Activated T-cell treated with anti-CD3 and anti-CD28 coated beads for 4 hours (primary cell): ENCODE measurements around the gene GNPTG.

Experiments
- DNase-seq: peaks from one replicate; pipeline ENCODE4 v3.0.0-alpha.2; 2020

Gene GNPTG

DNA sequence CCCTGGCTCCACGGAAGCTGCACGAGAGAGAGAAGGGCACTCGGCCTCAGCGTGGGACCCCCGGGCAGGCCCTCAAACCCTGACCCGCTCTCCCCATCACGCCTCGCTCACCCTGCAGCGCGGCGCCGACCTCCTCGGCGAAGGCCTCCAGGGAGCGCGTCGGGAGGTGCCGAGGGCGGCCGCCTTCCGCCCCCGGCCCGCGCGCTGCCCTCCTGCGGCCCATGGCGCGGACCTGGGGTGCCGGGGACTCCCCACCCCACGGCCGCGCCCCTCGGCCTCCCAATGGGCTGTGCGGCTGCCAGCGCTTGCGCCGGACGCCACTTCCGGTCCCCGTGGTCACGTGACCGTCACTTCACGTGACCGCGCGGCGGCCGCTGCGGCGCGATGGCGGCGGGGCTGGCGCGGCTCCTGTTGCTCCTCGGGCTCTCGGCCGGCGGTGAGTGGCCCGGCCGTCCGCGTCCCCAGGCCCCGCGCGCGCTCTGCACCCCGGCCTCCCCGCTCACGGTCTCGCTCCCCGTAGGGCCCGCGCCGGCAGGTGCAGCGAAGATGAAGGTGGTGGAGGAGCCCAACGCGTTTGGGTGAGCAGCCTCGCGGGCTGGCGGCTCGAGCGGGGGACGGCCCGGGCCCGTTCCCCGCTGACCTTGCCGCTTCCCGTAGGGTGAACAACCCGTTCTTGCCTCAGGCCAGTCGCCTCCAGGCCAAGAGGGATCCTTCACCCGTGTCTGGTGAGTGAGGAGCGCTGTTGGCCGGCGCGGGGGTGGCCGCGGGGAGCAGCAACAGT, at the start of gene GNPTG, which contains the start of gene TSR3:
Gene GNPTG (plus strand): TSS at position 350 of the 781 bp plus-strand sequence. CDS start 35 bp downstream, at position 385.
Gene TSR3 (minus strand): TSS at position 297 of the 781 bp plus-strand sequence. CDS start 74 bp downstream, at position 223.
- peak; percentile 71 for DNase-seq

DNA sequence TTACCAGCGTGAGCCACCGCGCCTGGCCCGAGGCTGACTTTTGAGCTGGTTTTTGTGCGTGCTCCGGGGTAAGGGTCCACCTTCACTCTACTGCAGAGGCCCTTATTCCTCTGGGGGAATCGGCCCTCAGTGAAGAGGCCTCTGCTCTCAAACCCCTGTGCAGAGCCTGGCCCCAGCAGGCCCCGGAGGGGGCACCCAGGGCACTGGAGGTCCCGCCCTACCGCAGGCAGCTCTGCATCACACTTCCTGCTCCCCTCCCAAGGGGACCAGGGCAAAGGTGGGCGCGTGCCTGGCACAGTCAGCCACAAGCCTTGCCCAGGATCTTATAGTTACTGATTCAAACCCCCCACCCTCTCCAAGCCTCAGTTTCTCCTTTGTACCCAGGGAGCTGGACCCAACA, 45.9 kb upstream of the GNPTG start:
- DNase-seq, result no peak

DNA sequence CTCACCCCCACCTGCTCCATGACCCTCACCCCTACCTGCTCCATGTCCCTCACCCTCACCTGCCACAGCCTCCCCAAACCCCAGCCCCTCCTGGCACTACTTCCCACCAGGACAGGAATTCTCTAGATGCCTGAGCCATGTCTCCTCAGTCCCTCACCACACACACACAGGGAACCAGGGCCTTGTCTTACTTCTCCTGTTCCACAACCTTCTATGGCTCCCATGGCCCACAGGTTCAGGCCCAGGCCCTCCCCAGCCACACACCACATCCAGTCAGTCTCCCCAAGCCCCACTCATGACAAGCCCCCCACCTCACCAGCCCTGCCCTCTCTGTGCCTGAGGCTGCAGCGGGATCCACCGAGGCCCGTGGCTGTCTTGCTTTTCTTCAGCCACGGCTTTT, 45.4 kb upstream of the GNPTG start:
- no peak for DNase-seq

DNA sequence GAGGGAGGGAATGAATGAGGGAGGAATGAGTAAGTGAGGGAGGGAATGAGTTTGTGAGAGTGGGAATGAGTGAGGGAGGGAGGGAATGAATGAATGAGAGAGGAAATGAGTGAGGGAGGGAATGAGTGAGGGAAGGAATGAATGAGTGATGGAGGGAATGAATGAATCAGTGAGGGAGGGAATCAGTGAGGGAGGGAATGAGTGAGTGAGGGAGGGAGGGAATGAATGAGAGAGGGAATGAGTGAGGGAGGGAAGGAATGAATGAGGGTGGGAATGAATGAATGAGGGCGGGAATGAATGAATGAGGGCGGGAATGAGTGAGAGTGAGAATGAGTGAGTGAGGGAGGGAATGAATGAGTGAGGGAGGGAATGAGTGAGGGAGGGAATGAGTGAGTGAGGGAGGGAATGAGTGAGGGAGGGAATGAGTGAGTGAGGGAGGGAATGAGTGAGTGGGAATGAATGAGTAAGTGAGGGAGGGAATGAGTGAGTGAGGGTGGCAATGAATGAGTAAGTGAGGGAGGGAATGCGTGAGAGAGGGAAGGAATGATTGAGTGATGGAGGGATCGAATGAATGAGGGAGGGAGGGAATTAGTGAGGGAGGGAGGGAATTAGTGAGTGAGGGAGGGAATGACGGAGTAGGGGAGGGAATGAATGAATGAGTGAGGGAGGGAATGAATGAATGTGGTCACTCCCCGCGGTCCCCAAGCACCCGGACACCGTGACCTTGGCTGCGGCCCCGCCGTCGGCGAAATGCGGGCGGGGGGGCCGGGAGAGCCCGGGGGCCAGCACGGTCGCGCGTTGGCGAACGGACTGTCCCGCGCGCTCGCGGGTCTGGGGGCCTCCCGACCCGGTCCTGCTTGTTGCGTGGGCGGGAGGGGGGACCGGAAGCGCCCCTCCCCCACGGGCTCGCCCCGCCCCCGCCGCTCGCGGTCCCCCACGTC, 43.4 kb upstream of the GNPTG start:
- no peak for DNase-seq

DNA sequence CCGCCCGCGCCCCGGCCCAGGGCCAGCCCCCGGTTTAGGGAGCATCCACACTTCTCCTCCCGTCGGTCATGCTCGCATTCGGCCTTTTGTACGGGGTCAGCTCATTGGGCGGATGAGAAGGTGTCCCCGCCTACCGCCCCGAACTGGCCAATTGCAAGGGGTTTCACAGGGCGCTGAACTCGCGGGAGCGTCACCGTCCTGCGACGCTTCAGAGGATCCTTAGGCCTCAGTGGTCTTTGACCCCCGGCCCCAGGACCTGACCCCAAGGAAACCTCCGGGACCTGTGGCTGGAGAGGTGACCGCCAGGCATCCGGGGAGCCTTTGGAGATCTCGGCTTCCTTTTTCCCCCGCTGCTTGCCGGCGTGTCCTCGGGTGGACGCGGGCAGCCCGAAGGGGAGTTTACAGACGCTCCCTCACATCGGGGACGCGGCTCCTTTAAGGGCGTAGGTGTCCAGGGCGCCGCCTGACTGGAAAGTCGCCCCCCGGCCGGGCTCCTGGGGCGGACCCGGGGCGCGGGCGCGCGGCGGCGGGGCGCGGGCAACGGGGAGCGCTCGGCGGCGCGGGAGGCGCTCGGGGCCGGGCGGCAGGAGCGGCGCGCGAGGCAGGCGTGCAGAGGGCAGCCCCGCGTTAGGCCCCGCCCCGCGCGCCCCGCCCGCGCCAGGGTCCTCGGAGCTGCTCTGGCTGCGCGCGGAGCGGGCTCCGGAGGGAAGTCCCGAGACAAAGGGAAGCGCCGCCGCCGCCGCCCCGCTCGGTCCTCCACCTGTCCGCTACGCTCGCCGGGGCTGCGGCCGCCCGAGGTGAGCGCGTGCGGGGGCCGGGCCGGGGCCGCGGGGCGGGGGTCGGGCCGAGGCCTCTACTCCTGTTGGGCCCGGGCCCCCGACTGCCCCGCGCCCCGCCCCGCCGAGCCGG, 42.5 kb upstream of the GNPTG start, which contains the start of gene UBE2I:
Gene UBE2I (plus strand): TSS at position 660 of the 909 bp plus-strand sequence. CDS start 4,395 bp downstream, outside the sequence.
- peak; percentile 98 for DNase-seq

DNA sequence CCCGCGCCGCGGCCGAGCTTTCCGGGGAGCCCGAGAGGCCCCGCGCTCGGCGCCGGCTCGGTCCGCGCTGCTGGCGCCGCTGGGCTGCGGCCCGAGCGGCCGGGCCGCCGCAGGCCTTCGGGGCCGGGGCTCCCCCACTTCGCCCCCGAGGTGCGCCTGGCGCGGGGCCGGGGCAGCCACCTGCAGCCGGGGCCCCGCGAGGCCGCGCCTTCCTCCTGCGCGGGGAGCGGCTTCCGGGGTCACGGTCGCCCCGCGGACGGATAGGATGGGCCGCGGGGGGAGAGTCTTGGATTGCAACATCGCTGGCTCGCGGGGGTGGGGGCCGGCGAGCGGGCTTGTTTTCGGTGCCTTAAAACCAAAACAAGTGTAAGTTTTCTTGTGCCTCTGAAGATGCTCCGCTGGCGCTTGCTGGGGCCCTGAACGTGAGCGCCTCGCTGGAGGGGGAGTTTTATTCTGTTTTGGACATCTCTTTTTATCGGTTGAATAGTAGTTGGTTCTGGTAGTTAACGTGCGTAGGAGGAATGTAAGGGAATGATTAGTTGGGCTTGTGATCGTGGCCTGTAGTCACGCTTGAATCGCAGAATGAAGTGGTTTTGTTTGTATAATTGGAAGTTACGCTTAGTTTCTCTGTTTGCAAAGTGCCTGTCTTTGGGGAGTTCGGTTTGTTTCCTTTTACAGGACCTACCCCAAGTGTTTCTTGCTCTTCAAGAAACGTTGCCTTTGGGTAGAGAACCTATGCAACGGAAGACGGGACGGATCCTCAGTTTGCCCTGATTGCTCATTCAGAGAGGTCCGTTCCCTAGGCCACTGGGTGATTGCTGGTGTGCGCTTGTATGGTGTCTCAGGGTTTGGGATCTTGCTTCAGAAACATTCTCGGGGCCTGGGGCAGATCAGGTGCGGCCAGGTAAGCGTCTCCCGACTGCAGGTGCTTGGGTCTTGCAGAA, 41.6 kb upstream of the GNPTG start:
- DNase-seq, result peak; percentile 31

DNA sequence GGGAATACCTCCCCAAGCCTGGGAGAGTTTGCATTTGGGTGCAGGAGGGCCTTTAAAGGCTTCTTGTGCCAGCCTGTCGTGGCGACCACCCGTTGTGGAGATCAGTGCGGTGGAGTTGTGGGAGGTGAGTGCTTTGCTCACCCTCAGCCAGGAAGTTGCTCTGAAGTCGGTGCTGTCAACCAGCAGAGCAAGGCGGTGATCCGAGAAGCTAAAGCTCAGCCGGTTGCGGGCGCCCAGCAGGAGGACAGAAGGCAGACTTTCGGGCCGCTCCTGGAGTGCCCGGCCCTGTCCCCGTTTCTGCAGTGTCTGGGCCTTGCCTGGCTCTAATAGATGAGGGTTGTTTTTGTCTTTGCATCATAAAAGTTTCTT, 40.9 kb upstream of the GNPTG start:
- no peak for DNase-seq

DNA sequence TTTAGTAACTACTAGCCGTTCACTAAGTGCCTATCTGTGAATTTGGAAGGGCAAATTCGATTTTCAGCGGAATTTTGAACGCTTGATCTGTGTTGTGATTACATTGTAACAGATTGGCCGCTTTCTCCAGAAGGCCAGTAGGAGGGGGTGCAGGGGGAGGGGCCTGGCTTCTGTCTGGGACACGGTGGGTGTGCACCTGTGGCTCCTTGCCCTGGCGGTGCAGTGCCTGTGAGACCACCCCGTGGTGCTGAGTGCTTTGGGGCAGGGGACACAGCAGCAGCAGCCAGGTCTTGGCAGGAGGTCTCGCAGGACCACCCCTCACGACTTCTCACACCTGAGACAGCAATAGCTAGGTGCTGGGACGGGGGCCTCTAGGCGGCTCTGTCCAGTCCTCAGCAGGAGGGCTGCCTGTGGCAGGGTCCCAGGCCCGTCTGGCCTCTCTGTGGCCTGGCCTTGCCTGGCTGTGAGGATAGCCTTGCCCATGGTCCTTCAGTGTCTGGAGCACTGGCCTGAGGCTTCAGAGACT, 40.5 kb upstream of the GNPTG start:
- DNase-seq, result no peak

DNA sequence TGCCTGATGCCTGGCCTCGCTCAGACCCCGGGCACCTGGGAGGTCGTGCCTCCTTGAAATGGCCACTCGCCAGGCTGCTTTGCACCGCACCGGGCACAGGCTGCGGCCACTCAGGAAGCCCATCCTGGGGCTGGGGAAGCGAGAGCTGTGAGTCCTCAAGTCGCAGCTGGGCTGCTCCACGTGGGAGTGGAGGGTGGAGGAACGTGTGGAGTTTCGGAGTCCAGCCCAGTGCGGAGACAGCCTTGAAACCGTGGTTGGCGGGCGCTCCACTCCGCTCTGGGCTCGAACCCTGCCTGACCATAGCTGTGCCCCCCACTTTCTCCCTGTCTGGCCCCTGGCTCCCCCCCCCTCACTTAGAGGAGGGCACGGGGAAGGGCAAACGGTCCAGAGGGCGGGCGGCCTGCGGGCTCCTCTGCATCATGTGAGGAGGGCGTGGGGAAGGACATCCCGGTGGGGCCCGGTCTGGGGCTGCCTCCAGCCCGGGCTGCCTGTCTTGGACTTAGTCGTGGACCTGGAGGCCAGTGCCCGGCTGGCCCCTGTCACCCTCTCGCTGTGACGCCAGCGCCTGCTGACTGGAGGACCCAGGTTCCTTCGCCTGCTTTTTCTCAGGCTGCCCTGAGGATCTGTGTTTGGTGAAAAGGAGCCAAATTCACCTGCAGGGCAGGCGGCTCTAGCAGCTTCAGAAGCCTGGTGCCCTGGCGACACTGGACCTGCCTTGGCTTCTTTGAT, 39.8 kb upstream of the GNPTG start:
- no peak for DNase-seq

DNA sequence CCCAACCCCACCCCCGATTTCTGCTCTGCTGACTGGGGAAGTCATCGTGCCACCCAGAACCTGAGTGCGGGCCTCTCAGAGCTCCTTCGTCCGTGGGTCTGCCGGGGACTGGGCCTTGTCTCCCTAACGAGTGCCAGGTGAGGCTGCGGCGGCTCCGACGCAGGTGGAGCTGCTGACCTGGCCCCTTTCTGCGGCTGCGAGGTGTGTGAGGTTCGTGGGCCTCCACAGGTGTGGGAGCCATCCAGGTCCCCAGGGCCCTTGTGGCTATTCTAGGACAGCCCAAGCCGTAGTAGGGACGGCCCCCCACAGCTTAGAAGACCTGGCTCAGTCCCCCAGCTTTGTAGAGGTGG, 39.3 kb upstream of the GNPTG start:
- no peak for DNase-seq

DNA sequence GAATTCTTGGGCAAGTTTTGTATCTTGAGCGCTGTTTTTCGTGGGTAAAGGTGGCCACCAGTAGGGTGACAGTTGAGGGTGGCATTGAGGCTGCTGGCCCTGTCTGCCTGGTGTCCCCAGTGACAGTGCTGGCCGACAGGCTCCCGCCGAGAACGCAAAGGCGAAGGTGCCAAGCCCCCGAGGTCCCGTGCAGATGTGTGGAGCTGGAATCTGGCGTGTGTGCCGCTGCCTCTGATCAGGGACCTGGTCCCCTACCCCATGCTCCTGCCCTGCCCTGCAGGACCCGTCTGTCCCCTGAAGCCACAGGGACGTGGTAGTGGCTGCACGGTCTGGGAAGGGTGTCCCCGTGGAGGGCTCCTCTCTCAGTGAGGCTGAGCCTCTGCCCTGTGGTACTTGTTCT, 38.8 kb upstream of the GNPTG start:
- no peak for DNase-seq

DNA sequence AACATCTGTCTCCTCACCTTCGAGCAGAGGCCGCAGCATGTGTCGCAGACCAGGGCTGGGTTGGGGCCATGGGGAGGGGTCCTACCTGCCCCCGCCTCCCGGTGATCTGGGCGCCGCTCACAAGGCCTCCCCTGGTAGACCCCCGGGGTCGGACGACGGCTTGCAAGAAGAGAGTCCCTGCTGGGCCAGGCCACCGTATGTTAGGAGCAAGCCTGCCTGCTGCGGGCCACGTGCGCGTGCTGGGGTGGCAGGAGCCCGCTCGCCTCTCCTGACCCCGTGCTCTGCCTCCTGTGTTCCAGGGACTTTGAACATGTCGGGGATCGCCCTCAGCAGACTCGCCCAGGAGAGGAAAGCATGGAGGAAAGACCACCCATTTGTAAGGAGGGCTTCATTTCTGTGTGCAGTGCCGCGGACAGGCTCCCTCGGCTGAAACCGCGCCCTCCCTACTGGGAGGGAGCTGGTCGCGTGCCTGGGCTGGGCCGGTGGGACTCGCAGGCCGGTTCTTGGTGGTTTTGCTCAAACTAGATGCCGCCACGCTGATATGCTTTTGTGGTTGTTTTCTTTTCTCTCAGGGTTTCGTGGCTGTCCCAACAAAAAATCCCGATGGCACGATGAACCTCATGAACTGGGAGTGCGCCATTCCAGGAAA, 37.9 kb upstream of the GNPTG start:
- no peak for DNase-seq

DNA sequence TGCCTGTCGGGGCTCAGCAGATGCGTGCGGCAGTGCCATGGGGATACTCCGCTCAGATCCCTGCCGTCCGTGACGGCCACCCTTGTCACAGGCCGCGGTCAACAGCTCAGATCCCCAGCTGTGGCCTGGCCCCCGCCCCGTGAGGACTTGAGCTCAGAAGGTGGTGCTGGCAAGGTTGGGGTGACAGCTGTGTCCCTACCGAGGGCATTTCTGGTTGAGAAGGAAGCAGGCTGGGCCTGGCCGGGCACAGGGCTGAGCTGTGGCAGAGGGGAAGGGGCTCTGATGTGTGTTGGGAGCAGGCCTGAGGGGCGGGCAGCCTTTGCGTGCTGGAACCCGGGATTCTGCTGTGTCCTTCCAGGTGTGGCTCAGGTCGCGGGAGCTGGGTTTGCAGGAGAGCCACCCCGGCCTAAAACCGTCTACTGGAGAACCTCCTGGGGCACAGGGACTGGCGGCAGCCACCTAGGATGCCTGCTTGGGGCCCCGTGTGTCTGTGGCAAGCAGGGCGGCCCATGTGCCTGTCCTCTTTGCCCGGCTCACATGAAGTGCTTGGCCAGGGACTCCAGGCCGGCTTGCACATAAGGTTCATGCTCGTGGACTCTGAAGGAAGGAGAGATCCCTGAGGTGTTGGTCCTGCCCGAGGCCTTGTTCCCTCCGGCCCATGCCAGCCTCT, 37.2 kb upstream of the GNPTG start:
- DNase-seq, result no peak

DNA sequence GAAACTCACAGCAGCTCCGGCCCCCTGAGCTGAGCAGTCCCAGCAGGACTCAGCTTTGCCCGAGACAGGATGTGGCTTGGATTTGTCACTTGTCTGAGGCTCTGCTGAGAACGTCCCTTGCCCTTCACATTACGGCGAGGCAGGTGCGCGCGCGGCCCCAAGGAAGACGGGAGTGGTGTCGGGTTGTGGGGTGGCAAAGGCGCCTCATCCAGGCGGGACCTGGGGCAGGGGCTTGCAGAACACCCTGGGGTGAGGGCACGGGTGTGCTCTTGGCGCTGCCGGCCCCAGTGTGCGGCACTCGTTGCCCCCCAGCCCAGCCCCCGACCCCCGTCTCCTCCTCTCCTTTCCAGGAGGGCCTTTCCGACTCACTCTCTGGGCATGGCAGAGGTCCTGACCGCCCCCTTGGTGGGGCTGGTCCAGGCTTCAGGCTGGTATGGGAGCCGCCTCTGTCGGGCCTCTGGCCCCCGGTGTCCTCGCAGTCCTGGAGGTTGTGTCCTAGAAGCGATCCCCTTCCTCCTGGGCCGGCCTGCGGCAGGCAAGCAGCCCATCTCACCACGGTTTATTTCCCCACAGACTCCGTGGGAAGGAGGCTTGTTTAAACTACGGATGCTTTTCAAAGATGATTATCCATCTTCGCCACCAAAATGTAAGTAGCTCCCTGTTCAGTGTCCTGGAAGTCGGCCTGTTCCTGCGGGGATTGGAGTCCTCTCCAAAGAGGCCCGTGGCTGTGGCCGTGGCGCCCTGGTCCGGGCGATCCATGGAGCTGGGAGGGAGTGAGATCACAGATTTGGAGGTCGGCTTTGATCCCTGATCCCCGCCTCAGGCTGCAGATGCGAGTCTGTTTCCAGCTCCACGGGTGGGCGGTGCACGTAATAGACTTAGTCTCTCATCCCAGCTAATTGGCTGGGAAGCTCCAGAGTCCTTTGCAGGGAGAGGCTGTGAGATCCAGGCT, 36.4 kb upstream of the GNPTG start:
- no peak for DNase-seq

DNA sequence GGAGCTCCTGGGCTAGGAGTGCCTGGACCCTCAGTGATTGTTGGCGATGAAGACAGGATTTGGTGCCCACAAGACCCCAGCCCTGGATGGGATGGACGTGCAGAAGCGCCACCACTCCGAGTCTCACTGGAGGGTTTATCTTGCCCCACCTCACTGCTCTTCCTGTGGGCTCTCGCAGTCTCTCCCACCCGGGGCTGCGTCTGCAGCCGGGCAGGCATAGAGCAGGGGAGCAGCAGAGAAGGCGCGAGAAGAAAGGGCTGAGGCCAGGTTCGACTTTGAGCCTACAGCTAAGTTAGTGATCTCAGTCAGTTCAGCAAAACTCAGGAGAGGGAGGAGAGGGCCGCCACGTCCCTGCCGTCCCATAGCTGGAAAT, 35.7 kb upstream of the GNPTG start:
- DNase-seq, result no peak

DNA sequence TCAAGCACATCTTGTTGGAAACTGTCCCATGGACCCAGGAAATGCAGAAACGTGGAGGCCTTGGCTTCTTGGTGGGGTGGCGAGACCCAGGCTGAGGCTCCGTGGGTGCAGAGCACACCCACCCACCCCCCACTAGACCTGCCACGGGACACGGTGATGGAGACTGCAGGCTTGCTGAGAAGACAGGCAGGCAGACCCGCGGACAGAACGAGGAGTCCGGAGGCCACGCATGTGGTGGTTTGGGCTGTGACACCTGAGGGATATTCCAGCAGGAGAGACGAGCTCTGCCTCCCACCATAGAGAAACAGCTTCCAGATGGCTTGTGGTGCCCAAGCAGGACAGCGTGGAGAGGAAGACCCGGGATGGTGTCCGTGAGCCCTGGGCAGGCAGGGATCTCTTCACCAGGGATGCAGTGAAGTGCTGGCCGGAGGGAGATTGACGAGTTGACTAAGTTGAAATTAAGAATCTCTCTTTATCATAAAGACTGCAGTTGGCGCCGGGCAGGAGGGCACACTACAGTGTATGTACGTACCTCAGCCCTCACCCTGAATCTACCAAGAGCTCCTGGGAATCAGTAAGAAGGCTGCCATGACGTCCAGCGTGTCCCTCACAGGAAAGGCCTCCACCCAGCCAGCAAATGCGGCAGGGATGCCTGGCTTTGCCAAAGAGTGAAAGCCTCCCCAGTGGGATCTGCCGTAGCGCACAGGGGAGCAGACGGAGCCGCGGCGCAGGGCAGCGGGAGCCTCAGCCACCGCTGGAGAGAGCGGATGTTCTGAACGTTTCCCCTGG, 34.1 kb upstream of the GNPTG start:
- DNase-seq, result no peak

DNA sequence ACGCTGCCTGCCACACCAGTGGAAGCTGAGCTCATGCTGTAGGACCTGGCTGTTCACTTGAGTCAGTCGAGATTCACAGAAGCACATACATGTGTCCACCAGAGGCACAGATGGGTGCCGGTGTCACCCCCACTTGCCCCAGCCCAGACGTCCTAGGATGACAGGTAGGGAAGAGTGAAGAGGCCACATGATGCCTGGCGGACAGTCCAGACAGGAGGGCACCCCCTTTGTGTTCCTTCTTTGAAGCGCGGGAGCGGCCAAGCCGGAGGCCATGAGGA, 33.5 kb upstream of the GNPTG start:
- no peak for DNase-seq

DNA sequence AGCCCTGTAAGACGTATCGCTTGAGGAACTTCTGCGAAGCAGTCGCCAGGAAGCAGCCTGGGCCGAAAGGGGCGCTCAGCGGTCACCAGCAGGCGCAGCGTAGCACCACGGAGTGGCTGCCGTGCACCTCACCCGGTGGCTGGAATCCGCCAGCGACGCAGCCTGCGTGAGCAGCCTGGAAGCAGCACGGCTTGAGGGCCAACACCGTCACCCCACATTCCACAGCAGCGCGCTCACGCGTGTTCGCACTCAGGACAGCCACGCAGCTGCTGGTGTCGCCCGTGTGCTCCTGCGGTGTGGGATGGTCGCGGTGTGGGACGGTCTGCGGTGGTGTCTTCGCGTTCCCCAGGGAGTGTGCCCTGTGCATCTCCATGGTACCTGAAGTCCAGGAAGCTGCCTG, 32.7 kb upstream of the GNPTG start:
- DNase-seq, result no peak
